ENCODE results near the gene VARS2.
"Not testable (repeated sequence)": the region's sequence is repeated elsewhere in the genome, so short reads cannot be mapped to it uniquely, and the experiment has no call there.

Gene VARS2

DNA sequence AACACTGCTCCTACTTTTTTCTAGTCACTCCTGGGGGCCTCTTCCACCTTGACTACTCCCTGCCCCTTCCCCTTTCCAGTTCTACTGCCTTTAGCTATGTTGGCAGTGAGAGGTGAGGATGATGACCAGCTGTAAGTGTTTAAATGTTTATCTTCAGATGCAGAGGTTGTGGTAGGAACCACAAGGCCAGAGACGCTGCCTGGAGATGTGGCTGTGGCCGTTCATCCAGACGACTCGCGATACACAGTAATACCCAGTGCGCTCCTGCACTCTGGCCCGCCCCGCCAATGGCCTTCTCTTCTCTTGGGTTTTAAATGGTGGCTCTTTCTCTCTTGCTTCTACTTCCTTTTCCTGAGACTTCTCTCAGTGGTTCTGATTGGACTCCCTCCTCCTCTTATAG lies 4.6 kb downstream of the VARS2 start:
- Histone ChIP-seq H4K91ac (ENCODE audit: low read depth, low read length) (no peak overlapping the region), H3K27ac (ENCODE audit: low read depth, low read length) (no peak overlapping the region), H3K18ac (ENCODE audit: low read length) (no peak overlapping the region), H4K12ac (ENCODE audit: low read depth, low read length) (no peak overlapping the region), H3K79me2 (ENCODE audit: control insufficient read depth, insufficient read depth, low read length, poor library complexity) (peaks cover 4% of the 10 kb centered on the region), H3K36me3 (ENCODE audit: control insufficient read depth in 1 of 2, insufficient read depth in 2 of 2, low read length in 2 of 2) (peaks cover 33 to 44% of the 10 kb centered on the region in 2 experiments), H2BK120ac (ENCODE audit: insufficient read depth, low read length, poor library complexity) (no peak overlapping the region), H3K4me1 (ENCODE audit: control insufficient read depth in 1 of 2, insufficient read depth in 2 of 2, low read length in 2 of 2) (peaks cover 1 to 9% of the 10 kb centered on the region in 2 experiments), H3K79me1 (ENCODE audit: low read length) (peaks cover 5% of the 10 kb centered on the region), H3K23ac (ENCODE audit: low read length) (no peak overlapping the region), H3K27me3 (ENCODE audit: insufficient read depth, low read length) (no peaks in the 10 kb centered on the region), H3K4me3 (ENCODE audit: low read depth, low read length) (no peak overlapping the region), H2AFZ (ENCODE audit: insufficient read depth, low read length, poor library complexity) (no peak overlapping the region), H3K4ac (ENCODE audit: low read depth, low read length) (no peak overlapping the region), H3K9ac (ENCODE audit: low read length) (no peak overlapping the region), H3K4me2 (ENCODE audit: low read length) (no peak overlapping the region), H4K8ac (ENCODE audit: low read depth, low read length) (no peak overlapping the region), H3K9me3 (ENCODE audit: insufficient read depth, low read depth, low read length) (no peaks in the 10 kb centered on the region), H2BK12ac (ENCODE audit: low read length) (no peak overlapping the region), H2AK5ac (ENCODE audit: low read length) (no peak overlapping the region), H2BK5ac (ENCODE audit: low read depth, low read length, poor library complexity) (no peak overlapping the region), H3K14ac (ENCODE audit: low read length) (no peak overlapping the region)
- DNase-seq: no peak
- WGBS (ENCODE audit: extremely low coverage, insufficient coverage, insufficient read length): no CpG with 5 or more reads among the region's 8 CpGs

DNA sequence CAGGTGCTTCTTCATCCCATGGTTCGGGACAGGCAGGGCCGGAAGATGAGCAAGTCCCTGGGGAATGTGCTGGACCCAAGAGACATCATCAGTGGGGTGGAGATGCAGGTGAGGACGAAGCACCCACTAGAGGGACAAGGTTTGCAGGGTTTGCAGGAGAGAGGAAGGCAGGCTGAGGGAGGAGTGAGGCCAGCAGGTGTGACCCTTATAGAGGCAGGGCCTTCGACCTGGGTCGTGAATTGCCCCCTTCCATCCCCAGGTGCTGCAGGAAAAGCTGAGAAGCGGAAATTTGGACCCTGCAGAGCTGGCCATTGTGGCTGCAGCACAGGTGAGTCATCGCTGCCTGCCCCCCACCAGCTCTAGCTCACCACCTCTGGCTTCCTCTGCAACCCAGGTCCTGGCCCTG lies 8.4 kb downstream of the VARS2 start:
- Histone ChIP-seq H3K4ac (ENCODE audit: low read depth, low read length) (no peak overlapping the region), H2BK120ac (ENCODE audit: insufficient read depth, low read length, poor library complexity) (no peak overlapping the region), H3K18ac (ENCODE audit: low read length) (no peak overlapping the region), H2AFZ (ENCODE audit: insufficient read depth, low read length, poor library complexity) (no peak overlapping the region), H4K12ac (ENCODE audit: low read depth, low read length) (no peak overlapping the region), H3K27ac (ENCODE audit: low read depth, low read length) (no peak overlapping the region), H3K27me3 (ENCODE audit: insufficient read depth, low read length) (no peaks in the 10 kb centered on the region), H2BK5ac (ENCODE audit: low read depth, low read length, poor library complexity) (no peak overlapping the region), H3K4me1 (ENCODE audit: control insufficient read depth in 1 of 2, insufficient read depth in 2 of 2, low read length in 2 of 2) (peaks cover 0 to 4% of the 10 kb centered on the region in 2 experiments), H3K36me3 (ENCODE audit: control insufficient read depth in 1 of 2, insufficient read depth in 2 of 2, low read length in 2 of 2) (peaks cover 38 to 55% of the 10 kb centered on the region in 2 experiments), H3K79me1 (ENCODE audit: low read length) (no peaks in the 10 kb centered on the region), H3K79me2 (ENCODE audit: control insufficient read depth, insufficient read depth, low read length, poor library complexity) (no peaks in the 10 kb centered on the region), H3K9ac (ENCODE audit: low read length) (no peak overlapping the region), H4K91ac (ENCODE audit: low read depth, low read length) (no peak overlapping the region), H2BK12ac (ENCODE audit: low read length) (no peak overlapping the region), H3K4me2 (ENCODE audit: low read length) (no peak overlapping the region), H3K9me3 (ENCODE audit: insufficient read depth, low read depth, low read length) (no peaks in the 10 kb centered on the region), H4K8ac (ENCODE audit: low read depth, low read length) (no peak overlapping the region), H3K14ac (ENCODE audit: low read length) (no peak overlapping the region), H3K4me3 (ENCODE audit: low read depth, low read length) (no peak overlapping the region), H2AK5ac (ENCODE audit: low read length) (no peak overlapping the region), H3K23ac (ENCODE audit: low read length) (no peak overlapping the region)
- no peak for DNase-seq
- no CpG with 5 or more reads among the region's 7 CpGs for WGBS (ENCODE audit: extremely low coverage, insufficient coverage, insufficient read length)

DNA sequence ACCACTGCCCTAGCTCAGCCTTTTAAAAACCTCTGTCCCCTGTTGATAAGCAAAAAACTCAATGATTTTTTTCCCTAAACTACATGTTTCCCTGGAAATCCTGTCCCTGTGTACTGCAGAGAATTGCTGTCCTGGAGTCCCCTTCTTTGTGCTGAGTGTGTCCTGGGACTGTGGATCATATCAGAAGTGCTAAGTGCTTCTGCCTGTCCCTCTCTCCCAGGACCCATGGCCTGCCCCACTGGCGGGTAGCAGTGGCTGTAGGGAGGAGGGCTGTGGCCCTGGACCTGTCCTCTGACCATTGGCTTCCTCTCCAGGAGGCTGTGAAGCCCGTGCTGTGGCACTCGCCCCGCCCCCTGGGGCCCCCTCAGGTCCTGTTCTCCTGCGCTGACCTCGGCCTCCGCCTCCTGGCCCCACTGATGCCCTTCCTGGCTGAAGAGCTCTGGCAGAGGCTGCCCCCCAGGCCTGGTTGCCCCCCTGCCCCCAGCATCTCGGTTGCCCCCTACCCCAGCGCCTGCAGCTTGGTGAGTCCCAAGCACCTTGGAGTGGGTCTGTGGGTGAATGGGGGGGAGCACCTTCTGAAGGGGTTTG lies 10.1 kb downstream of the VARS2 start:
- no CpG with 5 or more reads among the region's 9 CpGs for WGBS (ENCODE audit: extremely low coverage, insufficient coverage, insufficient read length)
- not testable (repeated sequence) for H2BK5ac ChIP-seq (ENCODE audit: low read depth, low read length, poor library complexity)

DNA sequence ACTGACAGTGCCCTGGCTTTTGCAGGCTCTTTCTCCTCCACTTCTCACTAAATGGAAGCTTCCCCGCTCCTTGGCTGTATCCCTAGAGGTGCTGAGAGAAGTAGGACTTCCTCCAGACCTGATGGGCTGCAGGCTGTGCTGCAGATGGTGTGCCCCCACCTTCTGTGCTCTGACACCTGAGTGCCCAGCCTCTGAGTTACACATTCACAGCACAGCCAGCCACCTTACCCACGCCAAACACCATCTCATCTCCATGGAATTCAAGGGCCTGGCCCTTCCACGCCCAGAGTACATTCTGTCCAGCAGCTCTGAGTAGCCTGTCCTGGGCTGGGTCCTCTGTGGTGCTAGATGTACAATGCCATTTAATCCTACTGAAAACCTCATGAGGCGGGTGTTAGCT lies 12.6 kb downstream of the VARS2 start:
- Histone ChIP-seq H4K12ac (ENCODE audit: low read depth, low read length) (no peak overlapping the region), H3K9me3 (ENCODE audit: insufficient read depth, low read depth, low read length) (peaks cover 2% of the 10 kb centered on the region), H3K18ac (ENCODE audit: low read length) (no peak overlapping the region), H4K91ac (ENCODE audit: low read depth, low read length) (no peak overlapping the region), H3K27ac (ENCODE audit: low read depth, low read length) (no peak overlapping the region), H2BK12ac (ENCODE audit: low read length) (no peak overlapping the region), H3K4ac (ENCODE audit: low read depth, low read length) (no peak overlapping the region), H3K36me3 (ENCODE audit: control insufficient read depth in 1 of 2, insufficient read depth in 2 of 2, low read length in 2 of 2) (peaks cover 21 to 31% of the 10 kb centered on the region in 2 experiments), H3K9ac (ENCODE audit: low read length) (no peak overlapping the region), H3K4me2 (ENCODE audit: low read length) (no peak overlapping the region), H3K27me3 (ENCODE audit: insufficient read depth, low read length) (no peaks in the 10 kb centered on the region), H2AK5ac (ENCODE audit: low read length) (no peak overlapping the region), H2BK120ac (ENCODE audit: insufficient read depth, low read length, poor library complexity) (no peak overlapping the region), H3K79me2 (ENCODE audit: control insufficient read depth, insufficient read depth, low read length, poor library complexity) (no peaks in the 10 kb centered on the region), H2BK5ac (ENCODE audit: low read depth, low read length, poor library complexity) (no peak overlapping the region), H3K79me1 (ENCODE audit: low read length) (no peaks in the 10 kb centered on the region), H3K23ac (ENCODE audit: low read length) (no peak overlapping the region), H4K8ac (ENCODE audit: low read depth, low read length) (no peak overlapping the region), H3K4me1 (ENCODE audit: control insufficient read depth in 1 of 2, insufficient read depth in 2 of 2, low read length in 2 of 2) (peaks cover under 1 to 4% of the 10 kb centered on the region in 2 experiments), H3K14ac (ENCODE audit: low read length) (no peak overlapping the region), H2AFZ (ENCODE audit: insufficient read depth, low read length, poor library complexity) (no peak overlapping the region), H3K4me3 (ENCODE audit: low read depth, low read length) (no peak overlapping the region)
- DNase-seq: no peak
- no CpG with 5 or more reads among the region's 4 CpGs for WGBS (ENCODE audit: extremely low coverage, insufficient coverage, insufficient read length)

More for the DNA sequence above, 10.1 kb downstream of the VARS2 start:
- not testable (repeated sequence) for H3K4me2 ChIP-seq (ENCODE audit: low read length); H3K27me3 ChIP-seq (ENCODE audit: insufficient read depth, low read length); H4K8ac ChIP-seq (ENCODE audit: low read depth, low read length); H3K79me1 ChIP-seq (ENCODE audit: low read length); H3K4ac ChIP-seq (ENCODE audit: low read depth, low read length); H3K79me2 ChIP-seq (ENCODE audit: control insufficient read depth, insufficient read depth, low read length, poor library complexity); H3K18ac ChIP-seq (ENCODE audit: low read length); H2BK120ac ChIP-seq (ENCODE audit: insufficient read depth, low read length, poor library complexity); H4K12ac ChIP-seq (ENCODE audit: low read depth, low read length); H3K27ac ChIP-seq (ENCODE audit: low read depth, low read length); H3K14ac ChIP-seq (ENCODE audit: low read length); H3K9me3 ChIP-seq (ENCODE audit: insufficient read depth, low read depth, low read length); H3K9ac ChIP-seq (ENCODE audit: low read length); H3K23ac ChIP-seq (ENCODE audit: low read length); H4K91ac ChIP-seq (ENCODE audit: low read depth, low read length); H3K4me3 ChIP-seq (ENCODE audit: low read depth, low read length); H2AFZ ChIP-seq (ENCODE audit: insufficient read depth, low read length, poor library complexity); H2AK5ac ChIP-seq (ENCODE audit: low read length); H2BK12ac ChIP-seq (ENCODE audit: low read length); H3K4me1 ChIP-seq (ENCODE audit: control insufficient read depth in 1 of 2, insufficient read depth in 2 of 2, low read length in 2 of 2); DNase-seq
- peaks cover 35 to 50% of the 10 kb centered on the region in 2 experiments for H3K36me3 ChIP-seq (ENCODE audit: control insufficient read depth in 1 of 2, insufficient read depth in 2 of 2, low read length in 2 of 2)

All from trophoblast cell (in vitro differentiated cells and primary cell).